ENCODE data around the gene SIDT1.

- no peak for TF ChIP-seq CTCF (IDR thresholded peaks at IDR 0.05)
- TF ChIP-seq POLR2AphosphoS5 (IDR thresholded peaks at IDR 0.05): no peak
Measured at GRCh38 chr3:113514265-113514769, 18.0 kb upstream of the SIDT1 start.

Data from stomach (tissue), 4 donors.